ENCODE data around the gene ADAM22.

- no peak for TF ChIP-seq CTCF (IDR thresholded peaks at IDR 0.05; ENCODE audit: low read depth, low read length, poor library complexity, severe bottlenecking)
- no peak for TF ChIP-seq EZH2phosphoT487 (IDR thresholded peaks at IDR 0.05; ENCODE audit: borderline replicate concordance, low read length)
These were observed 285.0 kb downstream of the ADAM22 start for GRCh38 chr7:88218836-88219605.

All from DOHH2 (cell line).